GM13977 (cell line): Measurements from ENCODE around the gene LSM5.
"Not testable (repeated sequence)": the region's sequence is repeated elsewhere in the genome, so short reads cannot be mapped to it uniquely, and the experiment has no call there.

ENCODE experiments used
- DNase-seq: peaks from one replicate; pipeline ENCODE4 v3.0.0; 2012; ENCODE audit warnings: low spot score
- in situ Hi-C: fragments of 300-500 bp; cut with MboI; formaldehyde crosslinking; loops from one replicate; pipeline ENCODE4 v1.12.0; 2022; ENCODE audit warnings: low sequenced_read_pairs, low pct_unique_long_range_greater_than_20kb, mixed read lengths, inconsistent platforms; ENCODE audit not compliant: unreplicated experiment
- TF ChIP-seq, protein P1 (sequence below): IDR thresholded peaks from 2 replicates; pipeline ENCODE4 v1.5.1; 2012; ENCODE audit warnings: mild to moderate bottlenecking, control low read depth; ENCODE audit not compliant: insufficient read depth; ENCODE audit errors: extremely low read depth, missing control alignments

LSM5 gene

DNA sequence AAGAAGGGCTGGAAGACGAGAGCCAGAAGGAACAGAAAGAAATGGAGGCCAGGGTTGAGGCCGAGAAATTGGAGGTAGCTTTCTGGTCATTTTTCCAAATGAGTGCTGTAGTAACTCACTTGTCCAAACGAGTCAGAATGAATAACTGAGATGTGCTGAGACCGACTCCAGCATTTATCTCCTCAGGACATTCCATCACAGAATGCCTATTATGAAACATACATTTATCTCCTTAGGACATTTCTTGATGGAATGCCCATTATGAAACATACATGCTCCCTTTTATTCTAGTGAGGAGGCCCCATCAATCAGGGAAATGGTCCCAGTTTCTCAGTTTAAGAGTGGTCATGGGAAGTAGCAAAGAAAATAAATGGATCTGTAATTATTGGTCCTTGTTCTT lies 21.6 kb upstream of the LSM5 start:
- TF ChIP-seq, protein P1, sequence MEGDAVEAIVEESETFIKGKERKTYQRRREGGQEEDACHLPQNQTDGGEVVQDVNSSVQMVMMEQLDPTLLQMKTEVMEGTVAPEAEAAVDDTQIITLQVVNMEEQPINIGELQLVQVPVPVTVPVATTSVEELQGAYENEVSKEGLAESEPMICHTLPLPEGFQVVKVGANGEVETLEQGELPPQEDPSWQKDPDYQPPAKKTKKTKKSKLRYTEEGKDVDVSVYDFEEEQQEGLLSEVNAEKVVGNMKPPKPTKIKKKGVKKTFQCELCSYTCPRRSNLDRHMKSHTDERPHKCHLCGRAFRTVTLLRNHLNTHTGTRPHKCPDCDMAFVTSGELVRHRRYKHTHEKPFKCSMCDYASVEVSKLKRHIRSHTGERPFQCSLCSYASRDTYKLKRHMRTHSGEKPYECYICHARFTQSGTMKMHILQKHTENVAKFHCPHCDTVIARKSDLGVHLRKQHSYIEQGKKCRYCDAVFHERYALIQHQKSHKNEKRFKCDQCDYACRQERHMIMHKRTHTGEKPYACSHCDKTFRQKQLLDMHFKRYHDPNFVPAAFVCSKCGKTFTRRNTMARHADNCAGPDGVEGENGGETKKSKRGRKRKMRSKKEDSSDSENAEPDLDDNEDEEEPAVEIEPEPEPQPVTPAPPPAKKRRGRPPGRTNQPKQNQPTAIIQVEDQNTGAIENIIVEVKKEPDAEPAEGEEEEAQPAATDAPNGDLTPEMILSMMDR = no peak
- no peak for DNase-seq
- in situ Hi-C loops = no loop called here

DNA sequence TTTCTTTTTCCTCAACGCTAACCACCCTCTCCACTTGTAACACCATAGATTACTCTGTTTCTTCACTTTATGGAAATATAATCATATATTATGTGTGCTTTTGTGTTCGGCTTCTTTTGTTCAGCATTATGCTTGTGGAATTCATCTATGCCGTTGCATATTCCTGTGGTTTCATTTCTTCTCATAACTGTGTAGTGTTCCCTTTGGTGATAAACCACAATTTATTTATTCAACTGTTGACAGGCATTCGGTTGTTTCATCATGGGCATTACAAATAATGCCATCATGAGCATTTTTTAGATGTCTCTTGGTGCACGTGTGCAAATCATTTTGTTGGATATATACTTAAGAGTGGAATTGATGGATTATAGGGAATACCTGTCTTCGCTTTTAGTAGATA lies 17.2 kb upstream of the LSM5 start:
- no peak for DNase-seq
- TF ChIP-seq, protein P1 = no peak
- in situ Hi-C loops = no loop called here

DNA sequence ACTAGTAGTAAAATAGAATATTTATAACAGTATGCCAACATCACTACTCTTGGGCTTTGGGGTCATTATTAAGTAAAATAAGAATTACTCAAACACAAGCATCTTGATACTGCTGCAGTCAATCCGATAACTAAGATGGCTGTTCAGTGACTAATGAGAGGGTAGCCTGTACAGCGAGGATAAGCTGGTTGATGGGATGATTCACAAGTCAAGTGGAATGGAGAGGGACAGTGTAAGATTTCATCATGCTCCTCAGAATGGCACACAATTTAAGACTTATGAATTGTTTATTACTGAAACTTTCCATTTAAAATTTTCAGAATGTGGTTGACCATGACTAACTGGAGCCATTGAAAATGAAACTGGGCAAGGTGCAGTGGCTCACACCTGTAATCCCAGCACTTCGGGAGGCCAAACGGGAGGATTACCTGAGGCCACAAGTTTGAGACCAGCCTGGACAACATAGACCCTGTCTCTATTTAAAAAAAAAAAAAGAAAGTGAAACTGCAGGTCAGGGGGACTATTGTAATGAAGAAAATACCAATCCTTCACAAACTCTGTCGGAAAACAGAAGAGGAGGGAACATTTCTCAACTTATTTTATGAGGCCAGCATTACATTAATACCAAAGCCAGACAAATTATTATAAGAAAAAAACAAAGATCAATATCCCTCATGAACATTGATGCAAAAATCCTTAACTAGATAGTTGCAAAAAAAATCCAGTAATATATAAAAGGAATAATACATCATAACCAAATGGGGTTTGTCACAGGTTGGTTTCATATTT lies 16.3 kb upstream of the LSM5 start:
- in situ Hi-C loops = no loop called here
- no peak for DNase-seq
- TF ChIP-seq, protein P1 = no peak

DNA sequence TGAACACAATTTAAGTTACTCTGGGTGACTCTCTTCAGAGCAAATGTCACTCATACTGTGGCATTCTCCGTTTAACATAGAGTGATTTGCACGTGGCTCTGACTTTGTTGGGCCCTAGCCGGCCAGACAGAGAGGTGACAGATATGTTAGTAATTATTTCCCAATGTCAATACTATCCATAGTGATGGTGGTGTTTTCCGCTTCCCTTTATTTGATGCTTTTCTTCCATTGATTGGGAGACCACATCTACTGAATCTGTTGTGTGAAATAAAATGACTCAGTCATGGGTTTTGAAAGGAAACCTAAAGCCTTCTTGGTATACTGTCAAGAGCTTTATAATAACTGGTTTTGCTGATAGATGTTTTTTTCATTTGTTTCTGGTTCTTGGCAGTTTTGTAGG lies 12.5 kb upstream of the LSM5 start:
- TF ChIP-seq, protein P1 = no peak
- in situ Hi-C loops = no loop called here
- no peak for DNase-seq

DNA sequence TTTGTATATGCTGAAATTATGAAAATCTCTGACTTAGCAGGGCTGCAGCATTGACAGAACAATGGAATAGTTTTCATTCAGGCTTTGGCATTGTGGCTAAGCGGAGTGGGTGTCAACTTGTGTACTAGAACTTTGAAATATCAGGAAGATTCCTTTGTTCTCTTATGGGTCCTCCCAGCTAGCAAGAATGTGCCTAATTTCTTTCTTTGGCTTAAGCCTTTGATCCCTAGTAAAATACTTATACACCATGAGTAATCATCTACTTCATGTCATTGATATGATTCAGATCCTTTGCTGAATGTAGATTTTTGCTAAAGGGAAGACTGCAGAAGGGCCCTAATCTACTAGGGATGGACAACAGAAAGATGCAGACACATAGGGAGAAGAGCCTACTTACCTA lies 11.3 kb upstream of the LSM5 start:
- DNase-seq = no peak
- in situ Hi-C loops = no loop called here
- TF ChIP-seq, protein P1 = no peak

DNA sequence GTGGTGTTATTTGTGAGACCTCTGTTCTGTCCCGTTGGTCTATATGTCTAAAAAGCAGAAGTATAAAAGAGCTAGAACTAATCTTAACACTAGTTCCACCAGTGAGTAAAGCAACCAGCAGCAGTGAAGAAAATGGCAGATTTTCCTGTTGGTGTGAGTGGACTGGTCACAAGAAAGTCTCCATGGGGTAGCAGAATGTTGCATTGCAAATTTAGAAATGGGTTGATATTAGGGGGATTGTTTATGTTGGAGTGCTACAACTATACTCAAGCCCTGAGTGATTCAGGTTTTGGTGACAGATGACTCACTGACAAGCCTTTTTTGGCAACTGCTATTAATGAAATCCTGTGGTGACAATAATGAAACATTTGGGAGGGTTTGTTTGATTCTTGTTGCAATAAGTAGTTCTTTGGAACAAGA lies 10.8 kb upstream of the LSM5 start:
- in situ Hi-C loops = no loop called here
- no peak for DNase-seq
- TF ChIP-seq, protein P1 = no peak

DNA sequence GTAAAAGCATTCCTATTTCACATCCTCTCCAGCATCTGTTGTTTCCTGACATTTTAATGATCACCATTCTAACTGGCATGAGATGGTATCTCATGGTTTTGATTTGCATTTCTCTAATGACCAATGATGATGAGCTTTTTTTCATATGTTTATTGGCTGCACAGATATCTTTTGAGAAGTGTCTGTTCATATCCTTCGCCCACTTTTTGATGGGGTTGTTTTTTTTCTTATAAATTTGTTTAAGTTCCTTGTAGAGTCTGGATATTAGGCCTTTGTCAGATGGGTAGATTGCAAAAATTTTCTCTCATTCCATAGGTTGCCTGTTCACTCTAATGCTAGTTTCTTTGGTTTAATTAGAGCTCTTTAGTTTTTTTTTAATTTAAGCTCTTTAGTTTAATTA lies 10.0 kb upstream of the LSM5 start:
- DNase-seq, in situ Hi-C loops: not testable (repeated sequence)

DNA sequence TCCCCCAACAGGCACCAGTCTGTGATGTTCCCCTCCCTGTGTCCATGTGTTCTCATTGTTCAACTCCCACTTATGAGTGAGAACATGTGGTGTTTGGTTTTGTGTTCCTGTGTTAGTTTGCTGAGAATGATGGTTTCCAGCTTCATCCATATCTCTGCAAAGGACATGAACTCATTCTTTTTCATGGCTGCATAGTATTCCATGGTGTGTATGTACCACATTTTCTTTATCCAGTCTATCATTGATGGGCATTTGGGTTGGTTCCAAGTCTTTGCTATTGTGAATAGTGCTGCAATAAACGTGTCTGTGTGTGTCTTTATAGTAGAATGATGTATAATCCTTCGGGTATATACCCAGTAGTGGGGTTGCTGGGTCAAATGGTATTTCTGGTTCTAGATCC lies 9.6 kb upstream of the LSM5 start:
- in situ Hi-C loops, DNase-seq: not testable (repeated sequence)
